NCI-H69 (cell line): ENCODE results near the gene SPESP1.

Source experiments
- DNase-seq: peaks from one replicate; lab custom pipeline; 2025; lab: John Stamatoyannopoulos, UW

SPESP1 gene

GRCh38 chr15:68930268-68931022, at the start of gene SPESP1:
Gene SPESP1 (plus strand): TSS chr15:68930525. CDS start chr15:68930654, 129 bp downstream.
- no peak for DNase-seq

- no peak for DNase-seq
Observed at GRCh38 chr15:68885070-68885469, 45.3 kb upstream of the SPESP1 start.

GRCh38 chr15:68887120-68887519, 43.2 kb upstream of the SPESP1 start:
- DNase-seq: no peak

GRCh38 chr15:68887819-68888218, 42.5 kb upstream of the SPESP1 start:
- no peak for DNase-seq

- DNase-seq: peak; percentile 37
Observed at GRCh38 chr15:68888419-68888818, 41.9 kb upstream of the SPESP1 start.

GRCh38 chr15:68894208-68894607, 36.1 kb upstream of the SPESP1 start:
- DNase-seq: no peak

- no peak for DNase-seq
Observed at GRCh38 chr15:68896178-68896577, 34.1 kb upstream of the SPESP1 start.

- peak; percentile 13 for DNase-seq
Observed at GRCh38 chr15:68897016-68897415, 33.3 kb upstream of the SPESP1 start.

- DNase-seq: no peak
Observed at GRCh38 chr15:68900027-68900426, 30.3 kb upstream of the SPESP1 start.

- no peak for DNase-seq
Observed at GRCh38 chr15:68907396-68907923, 22.9 kb upstream of the SPESP1 start.

GRCh38 chr15:68909601-68910100, 20.7 kb upstream of the SPESP1 start:
- DNase-seq: no peak

GRCh38 chr15:68910341-68910740, 20.0 kb upstream of the SPESP1 start:
- DNase-seq: no peak

GRCh38 chr15:68910816-68911215, 19.5 kb upstream of the SPESP1 start:
- DNase-seq: no peak

GRCh38 chr15:68921926-68922325, 8.4 kb upstream of the SPESP1 start:
- DNase-seq: no peak

- peak; percentile 78 for DNase-seq
Observed at GRCh38 chr15:68924866-68925560, 5.3 kb upstream of the SPESP1 start.

- no peak for DNase-seq
Observed at GRCh38 chr15:68933001-68933400, 2.7 kb downstream of the SPESP1 start.

- no peak for DNase-seq
Observed at GRCh38 chr15:68934341-68934740, 4.0 kb downstream of the SPESP1 start.

- no peak for DNase-seq
Observed at GRCh38 chr15:68935400-68935937, 5.1 kb downstream of the SPESP1 start.

- no peak for DNase-seq
Observed at GRCh38 chr15:68939501-68939900, 9.2 kb downstream of the SPESP1 start.

- DNase-seq: no peak
Observed at GRCh38 chr15:68951813-68952212, 21.5 kb downstream of the SPESP1 start.

- no peak for DNase-seq
Observed at GRCh38 chr15:68957696-68958095, 27.4 kb downstream of the SPESP1 start.

- no peak for DNase-seq
Observed at GRCh38 chr15:68958597-68958996, 28.3 kb downstream of the SPESP1 start.

GRCh38 chr15:68962465-68962864, 32.1 kb downstream of the SPESP1 start:
- DNase-seq: no peak
